Smooth muscle cell (in vitro differentiated cells): ENCODE results near the gene PACS1. TPM values are rescaled to one million over a fixed set of nuclear protein-coding genes. Genes with fewer than 3 reads are reported as not detected.

Experiments
- DNase-seq: peaks from one replicate; lab custom pipeline; 2025; ENCODE audit not compliant: unreplicated experiment; lab: John Stamatoyannopoulos, UW
- H2AFZ ChIP-seq: fragments of 200-600 bp; sonication (generic); 2 replicates; pipeline ENCODE4 v1.6.0; 2016; ENCODE audit warnings: antibody characterized with exemption, low read depth, mild to moderate bottlenecking
- H3F3A ChIP-seq: fragments of 200-600 bp; sonication (generic); 2 replicates; pipeline ENCODE4 v1.6.0; 2017; ENCODE audit warnings: antibody characterized with exemption, low read depth
- H3K27ac ChIP-seq: fragments of 200-600 bp; sonication (generic); 2 replicates; pipeline ENCODE4 v1.5.1; 2016; ENCODE audit warnings: low read depth, mild to moderate bottlenecking
- H3K27me3 ChIP-seq: fragments of 200-600 bp; sonication (generic); 2 replicates; pipeline ENCODE4 v1.6.1; 2016; ENCODE audit warnings: low read depth, mild to moderate bottlenecking
- H3K36me3 ChIP-seq: fragments of 200-600 bp; sonication (generic); 2 replicates; pipeline ENCODE4 v1.5.1; 2016; ENCODE audit warnings: low read depth
- H3K4me1 ChIP-seq: fragments of 200-600 bp; sonication (generic); 2 replicates; pipeline ENCODE4 v1.5.1; 2016; ENCODE audit warnings: low read depth
- H3K4me2 ChIP-seq: fragments of 200-600 bp; sonication (generic); 2 replicates; pipeline ENCODE4 v1.6.0; 2016; ENCODE audit warnings: mild to moderate bottlenecking
- H3K4me3 ChIP-seq: fragments of 200-600 bp; sonication (generic); 2 replicates; pipeline ENCODE4 v1.5.1; 2016; ENCODE audit warnings: mild to moderate bottlenecking
- H3K79me2 ChIP-seq: fragments of 200-600 bp; sonication (generic); 2 replicates; pipeline ENCODE4 v1.6.0; 2016; ENCODE audit warnings: low read depth, mild to moderate bottlenecking
- H3K9ac ChIP-seq: fragments of 200-600 bp; sonication (generic); 2 replicates; pipeline ENCODE4 v1.6.0; 2016; ENCODE audit warnings: low read depth
- H3K9me3 ChIP-seq: fragments of 200-600 bp; sonication (generic); replicated peaks from 2 replicates; pipeline ENCODE4 v1.5.1; 2016; ENCODE audit warnings: low read depth
- H4K20me1 ChIP-seq: fragments of 200-600 bp; sonication (generic); 2 replicates; pipeline ENCODE4 v1.6.0; 2016; ENCODE audit warnings: low read depth
- WGBS: methylation state at CpG from one replicate; pipeline ENCODE4 v1.1.7; 2016; ENCODE audit warnings: low lambda C conversion rate; 5-methylcytosine and 5-hydroxymethylcytosine counted together
- polyA plus RNA-seq: library from polyadenylated mRNA; unstranded; fragments of >200 nt; fragmentation: Nextera tagmentation; extraction: Ambion mirVana; gene quantifications from 2 replicates; pipeline ENCODE4 v1.2.1, GENCODE V29; 2016
- total RNA-seq: library from RNA; depleted of rRNA; stranded (reverse); fragments of >200 nt; gene quantifications from 2 replicates; pipeline ENCODE4 v1.2.3, GENCODE V29; 2014
- TF ChIP-seq, protein P1 (sequence below): fragments of 200-600 bp; sonication (generic); IDR thresholded peaks from 2 replicates; pipeline ENCODE4 v1.5.1; 2017; ENCODE audit warnings: borderline replicate concordance, mild to moderate bottlenecking, antibody characterized with exemption; ENCODE audit not compliant: insufficient read depth, poor library complexity, severe bottlenecking

The PACS1 gene
- total and polyA plus RNA-seq, 2 experiments from 2014 or later: 87.6 to 140 TPM

DNA sequence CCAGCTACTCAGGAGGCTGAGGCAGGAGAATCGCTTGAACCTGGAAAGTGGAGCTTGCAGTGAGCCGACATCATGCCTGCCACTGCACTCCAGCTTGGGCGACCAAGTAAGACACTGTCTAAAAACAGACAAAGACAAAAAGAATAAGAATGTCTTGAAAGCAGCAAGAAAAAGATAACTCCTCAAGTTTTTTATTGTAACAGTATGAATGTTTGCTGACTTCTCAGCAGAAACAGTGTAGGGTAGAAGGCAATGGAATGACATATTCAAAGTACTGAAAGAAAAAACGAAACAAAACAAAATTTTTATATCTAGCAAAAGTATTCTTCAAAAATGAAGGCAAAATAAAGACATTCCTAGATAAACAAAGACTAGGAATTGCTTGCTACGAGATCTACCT, 76.9 kb downstream of the PACS1 start:
- Histone ChIP-seq H3K4me2 (no peak overlapping the region), H3F3A (peaks cover 3% of the 10 kb centered on the region), H3K9me3 (no peaks in the 10 kb centered on the region), H3K79me2 (peaks cover 79% of the 10 kb centered on the region), H3K36me3 (peaks cover 8% of the 10 kb centered on the region), H4K20me1 (peaks cover 75% of the 10 kb centered on the region), H2AFZ (no peak overlapping the region), H3K9ac (no peak overlapping the region), H3K27me3 (no peaks in the 10 kb centered on the region), H3K4me3 (no peak overlapping the region), H3K4me1 (peaks cover 8% of the 10 kb centered on the region), H3K27ac (no peak overlapping the region)
- TF ChIP-seq, protein P1, sequence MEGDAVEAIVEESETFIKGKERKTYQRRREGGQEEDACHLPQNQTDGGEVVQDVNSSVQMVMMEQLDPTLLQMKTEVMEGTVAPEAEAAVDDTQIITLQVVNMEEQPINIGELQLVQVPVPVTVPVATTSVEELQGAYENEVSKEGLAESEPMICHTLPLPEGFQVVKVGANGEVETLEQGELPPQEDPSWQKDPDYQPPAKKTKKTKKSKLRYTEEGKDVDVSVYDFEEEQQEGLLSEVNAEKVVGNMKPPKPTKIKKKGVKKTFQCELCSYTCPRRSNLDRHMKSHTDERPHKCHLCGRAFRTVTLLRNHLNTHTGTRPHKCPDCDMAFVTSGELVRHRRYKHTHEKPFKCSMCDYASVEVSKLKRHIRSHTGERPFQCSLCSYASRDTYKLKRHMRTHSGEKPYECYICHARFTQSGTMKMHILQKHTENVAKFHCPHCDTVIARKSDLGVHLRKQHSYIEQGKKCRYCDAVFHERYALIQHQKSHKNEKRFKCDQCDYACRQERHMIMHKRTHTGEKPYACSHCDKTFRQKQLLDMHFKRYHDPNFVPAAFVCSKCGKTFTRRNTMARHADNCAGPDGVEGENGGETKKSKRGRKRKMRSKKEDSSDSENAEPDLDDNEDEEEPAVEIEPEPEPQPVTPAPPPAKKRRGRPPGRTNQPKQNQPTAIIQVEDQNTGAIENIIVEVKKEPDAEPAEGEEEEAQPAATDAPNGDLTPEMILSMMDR: no peak
- DNase-seq: no peak
- over 99% methylated on average over 5 of the region's 5 CpGs for WGBS

DNA sequence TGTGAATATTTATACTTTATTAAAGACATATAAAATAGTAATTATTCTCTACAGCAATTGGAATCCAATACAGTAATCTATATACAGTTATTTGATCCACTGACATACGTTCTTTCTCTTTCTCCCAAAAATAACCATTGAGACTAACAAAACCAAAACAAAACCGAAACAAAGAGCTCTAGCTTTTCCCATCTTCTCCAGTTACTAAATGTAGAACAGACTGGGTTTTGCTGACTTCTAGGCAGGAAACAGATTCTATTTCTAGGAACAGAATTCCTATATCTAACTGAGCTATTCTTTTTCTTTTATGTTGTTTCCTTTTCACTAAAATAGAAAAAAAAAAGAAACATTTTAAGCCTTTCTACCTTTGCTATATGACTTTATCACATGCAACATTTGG, 80.1 kb downstream of the PACS1 start:
- 81% methylated on average over 2 of the region's 2 CpGs for WGBS

DNA sequence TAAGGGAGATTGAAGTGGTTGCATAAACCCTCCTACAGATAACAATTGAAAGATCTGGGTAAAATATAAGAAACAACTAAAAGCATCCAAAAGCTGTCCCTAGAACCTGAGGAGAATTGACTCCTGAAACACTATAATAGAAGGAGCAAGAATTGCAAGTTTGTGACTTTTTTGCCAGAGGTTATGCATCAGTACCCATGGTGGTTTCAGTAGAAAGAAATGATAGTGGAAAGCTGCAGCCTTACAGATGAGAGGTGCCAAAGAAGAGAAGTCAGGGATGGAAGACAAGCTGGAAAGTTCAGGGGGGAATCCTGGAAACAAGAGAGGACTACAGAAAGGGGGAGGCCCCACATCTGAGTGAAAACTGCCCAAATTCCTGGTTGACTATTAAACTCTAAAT, 80.7 kb downstream of the PACS1 start:
- peaks cover 62% of the 10 kb centered on the region for H4K20me1 ChIP-seq
- peaks cover 8% of the 10 kb centered on the region for H3K4me1 ChIP-seq
- peaks cover 8% of the 10 kb centered on the region for H3K36me3 ChIP-seq
- no peak overlapping the region for H2AFZ ChIP-seq
- H3K9ac ChIP-seq: no peak overlapping the region
- no peak overlapping the region for H3K4me3 ChIP-seq
- peaks cover 72% of the 10 kb centered on the region for H3K79me2 ChIP-seq
- H3F3A ChIP-seq: peaks cover 5% of the 10 kb centered on the region
- H3K9me3 ChIP-seq: no peaks in the 10 kb centered on the region
- DNase-seq: no peak
- no peak overlapping the region for H3K4me2 ChIP-seq
- TF ChIP-seq, protein P1: no peak
- no peaks in the 10 kb centered on the region for H3K27me3 ChIP-seq
- peak overlapping the region; percentile 17 for H3K27ac ChIP-seq

More for the DNA sequence above, 80.1 kb downstream of the PACS1 start:
- Histone ChIP-seq H2AFZ (no peak overlapping the region), H3K4me2 (no peak overlapping the region), H3K27me3 (no peaks in the 10 kb centered on the region), H3K9me3 (no peaks in the 10 kb centered on the region), H4K20me1 (peaks cover 62% of the 10 kb centered on the region), H3K79me2 (peaks cover 77% of the 10 kb centered on the region), H3K27ac (no peak overlapping the region), H3K4me1 (peaks cover 8% of the 10 kb centered on the region), H3K36me3 (peaks cover 8% of the 10 kb centered on the region), H3K4me3 (no peak overlapping the region), H3F3A (peaks cover 5% of the 10 kb centered on the region), H3K9ac (no peak overlapping the region)
- TF ChIP-seq, protein P1: no peak
- no peak for DNase-seq

DNA sequence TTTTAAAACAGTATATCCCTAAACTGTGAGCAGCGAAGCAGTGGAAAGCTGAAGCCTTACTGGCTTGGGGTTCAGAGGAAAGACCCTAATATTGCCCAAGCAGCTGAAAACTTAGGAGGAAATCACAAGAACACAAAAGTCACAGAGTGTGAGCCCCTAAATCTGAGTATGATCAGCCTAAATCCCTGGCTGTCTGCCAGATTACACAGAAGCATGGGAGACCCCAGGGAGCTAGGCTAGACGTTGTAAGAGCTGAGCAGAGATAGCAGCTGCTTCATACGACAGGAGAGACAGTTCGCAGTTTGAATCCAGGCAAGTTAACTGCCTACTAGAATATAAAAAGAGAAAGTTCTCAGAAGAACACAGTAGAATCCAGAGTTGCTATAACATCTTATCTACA, 81.2 kb downstream of the PACS1 start:
- H3K4me3 ChIP-seq: no peak overlapping the region
- peaks cover 67% of the 10 kb centered on the region for H3K79me2 ChIP-seq
- H3K36me3 ChIP-seq: peaks cover 6% of the 10 kb centered on the region
- H3K4me2 ChIP-seq: no peak overlapping the region
- H3K4me1 ChIP-seq: peaks cover 8% of the 10 kb centered on the region
- peaks cover 5% of the 10 kb centered on the region for H3F3A ChIP-seq
- peak overlapping the region; percentile 17 for H3K27ac ChIP-seq
- no peaks in the 10 kb centered on the region for H3K27me3 ChIP-seq
- WGBS: 47% methylated on average over 4 of the region's 4 CpGs
- no peak for DNase-seq
- no peak overlapping the region for H3K9ac ChIP-seq
- TF ChIP-seq, protein P1: no peak
- no peak overlapping the region for H2AFZ ChIP-seq
- peaks cover 65% of the 10 kb centered on the region for H4K20me1 ChIP-seq
- no peaks in the 10 kb centered on the region for H3K9me3 ChIP-seq
